ENCODE results near the gene MUC13.
"Not testable (repeated sequence)": the region's sequence is repeated elsewhere in the genome, so short reads cannot be mapped to it uniquely, and the experiment has no call there.

Gene MUC13

GRCh38 chr3:124934577-124934976 is at the start of gene MUC13:
Gene MUC13, minus strand, starts transcription at chr3:124934751. Its CDS starts 39 bp downstream, at chr3:124934712.
- DNase-seq: no peak

GRCh38 chr3:124982855-124983254 is 48.3 kb upstream of the MUC13 start:
- DNase-seq: no peak

- DNase-seq: no peak
Measured at GRCh38 chr3:124981472-124981871, 46.9 kb upstream of the MUC13 start.

GRCh38 chr3:124978627-124979026 is 44.1 kb upstream of the MUC13 start:
- DNase-seq: no peak

- DNase-seq: no peak
Measured at GRCh38 chr3:124976383-124976782, 41.8 kb upstream of the MUC13 start.

GRCh38 chr3:124974691-124975090 is 40.1 kb upstream of the MUC13 start:
- no peak for DNase-seq

- no peak for DNase-seq
Measured at GRCh38 chr3:124973290-124973689, 38.7 kb upstream of the MUC13 start.

- no peak for DNase-seq
Measured at GRCh38 chr3:124972457-124972856, 37.9 kb upstream of the MUC13 start.

- DNase-seq: no peak
Measured at GRCh38 chr3:124969963-124970722, 35.6 kb upstream of the MUC13 start.

GRCh38 chr3:124969190-124969589 is 34.6 kb upstream of the MUC13 start:
- no peak for DNase-seq

- DNase-seq: no peak
Measured at GRCh38 chr3:124967964-124968363, 33.4 kb upstream of the MUC13 start.

- DNase-seq: no peak
Measured at GRCh38 chr3:124966521-124967445, 32.2 kb upstream of the MUC13 start.

- DNase-seq: no peak
Measured at GRCh38 chr3:124965413-124965812, 30.9 kb upstream of the MUC13 start.

GRCh38 chr3:124964387-124964786 is 29.8 kb upstream of the MUC13 start:
- DNase-seq: no peak

GRCh38 chr3:124963755-124964154 is 29.2 kb upstream of the MUC13 start:
- no peak for DNase-seq

- no peak for DNase-seq
Measured at GRCh38 chr3:124962403-124962940, 27.9 kb upstream of the MUC13 start.

- DNase-seq: no peak
Measured at GRCh38 chr3:124960698-124961097, 26.1 kb upstream of the MUC13 start.

- no peak for DNase-seq
Measured at GRCh38 chr3:124960105-124960504, 25.6 kb upstream of the MUC13 start.

GRCh38 chr3:124957951-124958350 is 23.4 kb upstream of the MUC13 start:
- not testable (repeated sequence) for DNase-seq

GRCh38 chr3:124952282-124952855 is 17.8 kb upstream of the MUC13 start:
- no peak for DNase-seq

GRCh38 chr3:124951511-124952281 is 17.1 kb upstream of the MUC13 start:
- DNase-seq: no peak

GRCh38 chr3:124950026-124950425 is 15.5 kb upstream of the MUC13 start:
- no peak for DNase-seq

- DNase-seq: no peak
Measured at GRCh38 chr3:124942613-124943012, 8.1 kb upstream of the MUC13 start.
